ENCODE results near the gene C1QTNF12.
"Not testable (repeated sequence)": the region's sequence is repeated elsewhere in the genome, so short reads cannot be mapped to it uniquely, and the experiment has no call there.

C1QTNF12 gene

GRCh38 chr1:1259119-1259488 lies 12.6 kb upstream of the C1QTNF12 start:
- no peak for DNase-seq

- DNase-seq, result no peak
These were observed 10.7 kb upstream of the C1QTNF12 start for GRCh38 chr1:1256956-1257871.

- DNase-seq, result no peak
These were observed 9.1 kb upstream of the C1QTNF12 start for GRCh38 chr1:1255611-1256010.

GRCh38 chr1:1255078-1255477 lies 8.6 kb upstream of the C1QTNF12 start:
- no peak for DNase-seq

- DNase-seq, result no peak
These were observed 8.1 kb upstream of the C1QTNF12 start for GRCh38 chr1:1254667-1254998.

- no peak for DNase-seq
These were observed 7.6 kb upstream of the C1QTNF12 start for GRCh38 chr1:1253972-1254666.

GRCh38 chr1:1253314-1253713 lies 6.8 kb upstream of the C1QTNF12 start:
- DNase-seq, result no peak

- DNase-seq, result no peak
These were observed 4.3 kb upstream of the C1QTNF12 start for GRCh38 chr1:1250786-1251284.

GRCh38 chr1:1248009-1248913 lies 1.7 kb upstream of the C1QTNF12 start:
- not testable (repeated sequence) for DNase-seq

- no peak for DNase-seq
These were observed 905 bp upstream of the C1QTNF12 start for GRCh38 chr1:1247341-1247913.

GRCh38 chr1:1245817-1246576 lies 525 bp downstream of the C1QTNF12 start:
- no peak for DNase-seq

- no peak for DNase-seq
These were observed 1.2 kb downstream of the C1QTNF12 start for GRCh38 chr1:1245178-1245816.

- no peak for DNase-seq
These were observed 2.2 kb downstream of the C1QTNF12 start for GRCh38 chr1:1244192-1244811.

- no peak for DNase-seq
These were observed 2.7 kb downstream of the C1QTNF12 start for GRCh38 chr1:1243807-1244191.

GRCh38 chr1:1243266-1243660 lies 3.3 kb downstream of the C1QTNF12 start:
- no peak for DNase-seq

GRCh38 chr1:1242461-1243265 lies 3.9 kb downstream of the C1QTNF12 start:
- DNase-seq, result no peak

GRCh38 chr1:1241588-1242219 lies 4.8 kb downstream of the C1QTNF12 start:
- no peak for DNase-seq

- no peak for DNase-seq
These were observed 5.5 kb downstream of the C1QTNF12 start for GRCh38 chr1:1240822-1241587.

GRCh38 chr1:1240348-1240732 lies 6.2 kb downstream of the C1QTNF12 start:
- DNase-seq, result no peak
